HG02885 (cell line): ENCODE data around the gene CETN1.

Experiments
- ATAC-seq: cut with Tn5 transposase; IDR thresholded peaks from one replicate; pipeline ENCODE4 v1.9.1; 2021; ENCODE audit warnings: mild to moderate bottlenecking; ENCODE audit not compliant: unreplicated experiment, poor library complexity

Gene CETN1

DNA sequence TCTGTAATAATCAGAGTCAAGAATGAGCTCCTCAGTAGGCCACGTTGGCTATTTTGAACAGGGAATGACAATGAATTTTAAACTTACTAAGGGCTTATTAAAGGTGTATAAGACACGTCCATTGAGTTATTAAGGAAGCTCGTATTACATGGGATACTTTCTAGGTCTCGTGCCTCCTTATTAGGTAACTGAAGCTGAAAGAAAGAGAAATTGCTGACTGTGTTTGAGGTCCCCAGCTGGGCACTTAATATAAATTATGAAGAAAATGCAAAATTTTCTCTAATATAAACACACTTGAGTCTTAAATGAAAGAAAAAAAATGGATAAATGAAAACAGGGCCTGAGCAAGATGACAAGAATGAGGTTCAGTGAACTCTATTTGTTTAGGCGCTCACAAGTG lies 38.4 kb downstream of the CETN1 start:
- ATAC-seq = no peak

DNA sequence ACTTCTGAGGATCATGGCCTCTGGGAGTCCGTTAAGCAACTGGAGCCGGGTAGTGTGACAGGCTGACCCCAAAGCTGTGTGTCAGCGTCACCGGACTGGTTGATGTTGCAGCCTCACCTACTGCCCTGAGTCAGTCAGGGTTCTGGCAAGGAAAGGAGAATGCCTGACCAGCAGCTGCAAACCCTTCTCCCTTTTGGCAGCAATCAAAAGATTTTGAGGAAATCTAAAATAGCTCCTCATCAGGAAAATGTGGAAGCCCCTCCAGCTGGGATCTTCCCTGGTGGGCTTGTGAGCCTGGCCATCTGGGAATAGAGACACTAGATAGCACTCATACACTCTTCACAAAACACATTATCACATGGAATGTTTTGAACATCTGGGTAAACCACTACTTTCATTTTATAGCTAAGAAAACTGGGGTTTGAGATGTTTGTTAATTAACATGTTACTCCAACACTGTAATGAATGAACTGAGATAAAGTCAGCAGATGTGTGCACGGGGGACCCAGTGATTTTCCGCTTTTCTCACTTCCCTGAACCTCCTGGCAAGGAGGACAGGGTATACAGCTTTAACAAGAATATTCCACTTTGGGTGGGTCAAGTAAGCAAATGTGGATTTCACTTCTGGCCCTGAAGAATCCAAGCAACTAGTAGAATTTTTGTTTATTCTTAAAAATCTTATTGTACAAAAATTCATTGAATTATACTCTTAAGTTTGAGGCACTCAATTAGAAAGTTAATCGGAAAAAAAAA lies 41.3 kb downstream of the CETN1 start:
- no peak for ATAC-seq

DNA sequence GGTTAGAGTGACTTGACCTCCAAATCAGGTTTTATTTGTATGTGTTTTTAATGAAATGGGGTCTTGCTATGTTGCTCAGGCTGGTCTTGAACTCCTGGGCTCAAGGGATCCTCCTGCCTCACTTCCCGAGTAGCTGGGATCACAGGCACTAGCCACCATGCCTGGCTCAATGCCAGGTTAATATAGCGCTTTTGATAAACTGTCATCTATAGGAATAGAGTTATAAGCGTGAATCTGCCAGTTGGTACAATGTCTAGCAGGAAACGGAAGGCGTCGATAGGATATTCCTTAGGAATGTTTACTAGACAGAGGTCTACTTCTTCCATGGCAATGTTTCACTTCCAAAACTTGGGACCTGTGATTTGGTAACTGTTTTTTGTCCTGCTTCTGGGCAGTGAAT lies 42.1 kb downstream of the CETN1 start:
- no peak for ATAC-seq

DNA sequence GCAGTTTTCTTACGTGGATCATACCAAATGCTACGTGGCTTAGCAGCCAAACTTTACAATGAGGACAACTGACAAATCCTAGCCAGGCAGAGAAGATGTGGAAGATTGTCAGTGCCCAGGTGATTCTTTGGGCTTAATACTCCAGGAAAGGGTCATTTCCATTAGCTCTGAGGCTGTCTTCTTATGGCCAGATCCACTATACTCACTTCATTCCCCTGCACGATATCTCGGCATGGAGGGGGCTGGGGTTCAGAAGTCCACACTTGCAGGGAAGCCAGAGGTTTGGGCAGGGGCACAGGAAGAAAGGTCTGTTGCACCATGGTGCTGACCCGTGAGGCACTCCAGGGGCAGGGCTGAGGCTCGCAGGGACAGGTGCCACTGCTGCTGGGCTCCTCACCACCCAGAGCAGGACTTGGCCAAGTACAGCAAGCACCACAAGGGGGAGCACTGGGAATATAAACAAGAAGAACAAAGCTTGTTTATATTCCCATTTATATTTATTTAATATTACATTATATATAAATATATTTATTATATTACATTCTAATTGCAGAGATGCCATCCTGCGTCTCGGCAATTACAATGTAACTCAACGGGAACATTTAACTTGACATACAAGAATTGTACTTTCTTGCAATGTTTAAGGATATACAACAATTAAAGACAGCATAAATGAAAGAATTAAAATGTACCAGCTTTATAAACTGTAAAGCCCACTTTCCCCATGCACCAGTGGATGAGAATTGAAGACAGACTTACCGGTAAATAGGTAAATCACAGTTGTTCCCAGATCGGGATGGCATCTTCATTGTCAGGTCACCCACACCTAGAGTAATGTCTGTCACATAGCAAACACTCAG lies 43.8 kb downstream of the CETN1 start:
- ATAC-seq = peak; percentile 78

DNA sequence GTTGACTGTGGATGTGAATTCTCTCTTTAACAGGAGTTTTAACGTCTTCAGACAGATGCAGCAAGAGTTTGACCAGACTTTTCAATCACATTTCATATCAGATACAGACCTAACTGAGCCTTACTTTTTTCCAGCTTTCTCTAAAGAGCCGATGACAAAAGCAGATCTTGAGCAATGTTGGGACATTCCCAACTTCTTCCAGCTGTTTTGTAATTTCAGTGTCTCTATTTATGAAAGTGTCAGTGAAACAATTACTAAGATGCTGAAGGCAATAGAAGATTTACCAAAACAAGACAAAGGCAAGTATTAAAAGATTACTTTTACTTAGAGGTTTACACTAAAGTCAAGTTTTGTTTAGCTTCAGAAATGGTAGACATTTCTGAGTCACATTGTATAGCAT lies 47.1 kb downstream of the CETN1 start:
- ATAC-seq = no peak

DNA sequence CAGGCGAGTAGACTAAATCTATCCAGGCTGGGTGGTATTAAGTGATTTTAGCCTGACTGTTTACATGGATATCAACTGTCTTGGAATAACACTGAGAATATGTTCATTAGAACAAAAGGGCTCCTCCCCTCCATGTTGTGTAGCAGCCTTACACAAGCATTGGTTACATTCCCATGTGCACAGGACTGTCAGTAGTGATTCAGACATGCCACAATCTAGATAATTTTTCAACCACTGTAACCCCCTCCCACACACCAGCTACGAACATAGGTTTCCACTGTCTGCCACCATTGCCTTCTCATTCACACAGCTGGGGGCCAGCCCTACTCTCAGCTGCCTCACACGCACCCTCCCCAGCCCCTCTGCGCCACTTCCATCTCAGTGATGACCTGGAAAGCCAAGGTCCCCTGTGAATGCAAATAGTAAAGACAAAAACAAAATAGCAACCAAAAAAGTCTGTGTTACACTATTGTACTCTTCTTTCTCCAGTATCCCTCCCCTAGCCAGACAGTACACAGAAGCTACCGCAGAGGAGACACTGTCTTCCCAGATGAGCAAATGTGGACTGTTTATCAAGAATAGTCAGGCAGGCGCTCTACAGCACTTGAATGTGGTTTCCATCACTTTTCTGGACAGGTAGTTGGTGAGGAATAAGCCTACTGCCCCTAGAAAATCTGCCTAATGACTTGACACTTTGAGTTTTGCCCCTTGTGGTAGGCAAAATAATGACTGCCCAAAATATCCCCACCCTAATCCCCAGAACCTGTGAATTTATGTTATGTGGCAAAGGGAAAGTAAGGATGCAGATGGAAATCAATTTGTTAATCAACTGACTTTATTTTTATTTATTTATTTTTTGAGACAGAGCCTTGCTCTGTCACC lies 49.3 kb downstream of the CETN1 start:
- ATAC-seq = no peak

DNA sequence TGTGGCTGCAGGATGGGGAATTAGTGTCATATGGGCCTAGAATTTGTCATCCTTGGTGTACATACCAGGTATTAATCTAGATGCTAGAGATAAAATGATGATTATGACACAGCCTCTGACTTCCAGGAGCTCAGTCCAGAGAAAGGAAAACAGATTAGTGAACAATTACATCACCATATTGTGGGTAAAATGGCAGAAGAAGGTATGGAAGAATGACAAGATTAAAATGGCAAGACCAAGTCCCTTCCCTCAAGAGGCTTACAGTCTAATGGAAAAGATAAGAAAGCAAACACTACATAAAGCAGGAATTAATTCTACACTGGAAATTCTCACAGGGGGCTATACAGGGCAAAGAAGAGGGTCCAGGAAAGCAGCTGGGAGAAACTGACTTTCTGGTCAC lies 51.4 kb downstream of the CETN1 start:
- ATAC-seq = no peak
